ENCODE results near the gene SNCA.

The SNCA gene

GRCh38 chr4:89752932-89753598, 83.9 kb downstream of the SNCA start:
- no peak for DNase-seq

- no peak for DNase-seq
These were observed 85.5 kb downstream of the SNCA start for GRCh38 chr4:89751416-89751815.

- DNase-seq, result no peak
These were observed 90.6 kb downstream of the SNCA start for GRCh38 chr4:89746377-89746776.

GRCh38 chr4:89745708-89746107, 91.3 kb downstream of the SNCA start:
- DNase-seq, result no peak

- DNase-seq, result no peak
These were observed 92.0 kb downstream of the SNCA start for GRCh38 chr4:89744914-89745313.

- DNase-seq, result no peak
These were observed 95.2 kb downstream of the SNCA start for GRCh38 chr4:89741768-89742167.

GRCh38 chr4:89739311-89739988, 97.5 kb downstream of the SNCA start:
- DNase-seq, result no peak

GRCh38 chr4:89737888-89738287, 99.1 kb downstream of the SNCA start:
- DNase-seq, result no peak

- peak; percentile 74 for DNase-seq
These were observed 103.0 kb downstream of the SNCA start for GRCh38 chr4:89733946-89734345.

- DNase-seq, result no peak
These were observed 109.7 kb downstream of the SNCA start for GRCh38 chr4:89727238-89727637.

GRCh38 chr4:89725268-89725667, 111.7 kb downstream of the SNCA start:
- DNase-seq, result no peak

GRCh38 chr4:89724716-89725115, 112.2 kb downstream of the SNCA start:
- peak; percentile 16 for DNase-seq

GRCh38 chr4:89723096-89723495, 113.9 kb downstream of the SNCA start:
- no peak for DNase-seq

- no peak for DNase-seq
These were observed 114.4 kb downstream of the SNCA start for GRCh38 chr4:89722517-89722916.

GRCh38 chr4:89720981-89721380, 116.0 kb downstream of the SNCA start:
- DNase-seq, result no peak

GRCh38 chr4:89719536-89720090, 117.3 kb downstream of the SNCA start:
- no peak for DNase-seq

GRCh38 chr4:89716893-89717292, 120.1 kb downstream of the SNCA start:
- DNase-seq, result no peak

GRCh38 chr4:89715631-89716030, 121.3 kb downstream of the SNCA start:
- no peak for DNase-seq

GRCh38 chr4:89712827-89713226, 124.1 kb downstream of the SNCA start:
- DNase-seq, result no peak

GRCh38 chr4:89712141-89712540, 124.8 kb downstream of the SNCA start:
- no peak for DNase-seq

- peak; percentile 73 for DNase-seq
These were observed 128.0 kb downstream of the SNCA start for GRCh38 chr4:89708903-89709421.

GRCh38 chr4:89707467-89707866, 129.5 kb downstream of the SNCA start:
- no peak for DNase-seq

- DNase-seq, result no peak
These were observed 132.1 kb downstream of the SNCA start for GRCh38 chr4:89704651-89705395.

Measured in inflammatory macrophage treated with lipopolysaccharide for 4 hours (primary cell).